Heart left ventricle (tissue), 16 donors: ENCODE data around the gene MTX1. TPM values are rescaled to one million over a fixed set of nuclear protein-coding genes. Genes with fewer than 3 reads are reported as not detected.

ENCODE experiments used
- ATAC-seq, 4 donors: fragments of 200-7000 bp; cut with Tn5 transposase; one replicate each; pipeline ENCODE4 v1.9.1; 2020 to 2022; ENCODE audit warnings: moderate library complexity in 4 of 4, mild to moderate bottlenecking in 3 of 4, moderate number of reproducible peaks in 1 of 4
- DNase-seq, 5 donors: peaks; one replicate each; pipeline ENCODE4 v3.0.0-alpha.2; 2020
- H3K27ac ChIP-seq, 12 donors: fragments of 200-600 bp; sonication (generic) in 4 of 12; one replicate each; pipeline versions ENCODE4 v1.5.0 to v1.8.0; 2016 to 2022; ENCODE audit warnings: mild to moderate bottlenecking in 2 of 12
- H3K27me3 ChIP-seq, 9 donors: fragments of 200-600 bp; sonication (generic) in 2 of 9; one replicate each; pipeline versions ENCODE4 v1.5.1 to v1.8.0; 2016 to 2022; ENCODE audit warnings: mild to moderate bottlenecking in 3 of 9
- H3K36me3 ChIP-seq, 9 donors: fragments of 200-600 bp; sonication (generic) in 2 of 9; one replicate each; pipeline versions ENCODE4 v1.5.0 to v1.8.0; 2018 to 2022; ENCODE audit warnings: mild to moderate bottlenecking in 2 of 9
- H3K4me1 ChIP-seq, 12 donors: fragments of 200-600 bp; sonication (generic) in 4 of 12; one replicate each; pipeline versions ENCODE4 v1.5.0 to v1.8.0; 2016 to 2022; ENCODE audit warnings: mild to moderate bottlenecking in 3 of 12
- H3K4me3 ChIP-seq, 12 donors: fragments of 200-600 bp; sonication (generic) in 4 of 12; one replicate each; pipeline versions ENCODE4 v1.5.0 to v1.8.0; 2017 to 2022; ENCODE audit warnings: mild to moderate bottlenecking in 9 of 12, moderate library complexity in 4 of 12
- H3K9me3 ChIP-seq, 12 donors: fragments of 200-600 bp; sonication (generic) in 4 of 12; one replicate each; pipeline versions ENCODE4 v1.5.0 to v1.8.0; 2016 to 2022; ENCODE audit warnings: mild to moderate bottlenecking in 1 of 12
- POLR2A ChIP-seq, 2 donors: fragments of 450-650 bp; IDR thresholded peaks; one replicate each; pipeline ENCODE4 v1.6.1; 2017; ENCODE audit warnings: antibody characterized with exemption in 2 of 2, mild to moderate bottlenecking in 2 of 2, moderate library complexity in 2 of 2
- WGBS, 4 donors: extraction: QIAGEN DNeasy Blood & Tissue Kit in 2 of 4; methylation state at CpG; one replicate each; pipeline versions ENCODE4 v1.1.5 to v1.1.7; 2013 to 2018; 5-methylcytosine and 5-hydroxymethylcytosine counted together
- intact Hi-C, 10 donors: fragments of 100-400 bp; cut with DNase I; formaldehyde crosslinking; loops; one replicate each; pipeline versions ENCODE4 v1.11.1 to v1.14.2; 2022
- polyA plus RNA-seq, 2 donors: library from polyadenylated mRNA; stranded (reverse); fragments of 200-250 nt; gene quantifications; one replicate each; pipeline ENCODE4 v1.2.3, GENCODE V29; 2013
- total RNA-seq, 9 donors: library from RNA; depleted of rRNA in 2 of 9; stranded (reverse); fragments of >200 nt in 2 of 9; fragmentation: NEBNext Ultra II Directional in 3 of 9; extraction: Animal tissue kit (Norgen Biotek cat#: 25700) in 3 of 9; gene quantifications; one replicate each; pipeline versions ENCODE4 v1.1.0 to v1.2.4, GENCODE V29; 2016 to 2023
- TF ChIP-seq, protein P1 (sequence below), 12 donors: fragments of 200-600 bp; sonication (generic) in 4 of 12; IDR thresholded peaks; one replicate each; pipeline versions ENCODE4 v1.5.0 to v1.8.0; 2018 to 2022; ENCODE audit warnings: antibody characterized with exemption in 12 of 12, mild to moderate bottlenecking in 5 of 12
- donor health status: ischemic (EF 13 %, LVEDD 7.1; RV severe dilation, severe dysfunction).
- donor health status: healthy with polysubstance abuse.
- donor health status: DM: no; HTN: yes; CAD: no.
- donor health status: DM: no; HTN: no; CAD: no.
- donor health status: ischemic (EF 25% LVEDD 6.9; RV normal size, moderate dysfunction).
- donor health status: ischemic (EF 25% LVEDD 5.7; RV mildly dilated, moderate dysfunction).
- donor health status: healthy.
- donor health status: DM: yes; HTN: yes; CAD: no.
- donor health status: ischemic (EF 35%, LVEDD 5.7; RV mildly dilated, moderate dysfunction).
- donor health status: nonischemic (EF 11% LVEDD 7.7; RV severe dilation, severe dysfunction).
- donor health status: DM: yes; HTN: yes; CAD: no.
- donor health status: PGD.
- donor health status: ischemic (EF 29% LVEDD 5.4; RV normal size, mild dysfunction).
- donor health status: nonischemic (EF 23%, LVEDD 6.1; RV moderate dilation, normal function).

Gene MTX1
- total and polyA plus RNA-seq, 11 donors, result 14.1 to 37.1 (median 20.2) TPM

DNA sequence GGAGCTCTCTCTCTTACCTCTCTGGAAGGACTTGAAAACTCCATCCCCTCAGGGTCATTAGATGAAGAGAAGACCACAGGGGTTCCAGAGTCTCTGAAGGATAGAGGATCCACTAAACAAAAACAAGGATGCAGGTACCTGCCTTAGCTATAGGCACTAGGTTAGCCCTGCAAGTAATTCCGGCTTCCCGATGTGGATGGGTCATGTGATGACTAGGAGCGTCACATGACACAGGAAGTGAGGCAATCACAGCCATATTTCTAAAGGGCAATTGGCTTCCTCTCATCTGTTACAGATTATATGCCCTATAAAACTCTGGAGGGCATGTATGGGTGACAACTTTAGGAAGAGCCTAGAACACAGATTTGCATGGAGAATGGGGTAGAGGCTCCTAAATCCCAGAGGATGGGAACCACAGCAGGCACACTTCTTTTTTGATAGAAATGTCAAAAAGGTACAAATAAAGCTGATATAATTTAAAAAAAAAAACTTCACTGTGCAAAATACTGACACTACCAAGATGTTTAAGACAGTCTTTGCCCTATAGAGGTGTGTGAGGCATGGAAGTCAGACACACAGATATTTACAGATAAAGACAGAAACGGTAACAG lies 32.7 kb downstream of the MTX1 start:
- TF ChIP-seq POLR2A (IDR thresholded peaks at IDR 0.05), result no peak
- TF ChIP-seq, protein P1, sequence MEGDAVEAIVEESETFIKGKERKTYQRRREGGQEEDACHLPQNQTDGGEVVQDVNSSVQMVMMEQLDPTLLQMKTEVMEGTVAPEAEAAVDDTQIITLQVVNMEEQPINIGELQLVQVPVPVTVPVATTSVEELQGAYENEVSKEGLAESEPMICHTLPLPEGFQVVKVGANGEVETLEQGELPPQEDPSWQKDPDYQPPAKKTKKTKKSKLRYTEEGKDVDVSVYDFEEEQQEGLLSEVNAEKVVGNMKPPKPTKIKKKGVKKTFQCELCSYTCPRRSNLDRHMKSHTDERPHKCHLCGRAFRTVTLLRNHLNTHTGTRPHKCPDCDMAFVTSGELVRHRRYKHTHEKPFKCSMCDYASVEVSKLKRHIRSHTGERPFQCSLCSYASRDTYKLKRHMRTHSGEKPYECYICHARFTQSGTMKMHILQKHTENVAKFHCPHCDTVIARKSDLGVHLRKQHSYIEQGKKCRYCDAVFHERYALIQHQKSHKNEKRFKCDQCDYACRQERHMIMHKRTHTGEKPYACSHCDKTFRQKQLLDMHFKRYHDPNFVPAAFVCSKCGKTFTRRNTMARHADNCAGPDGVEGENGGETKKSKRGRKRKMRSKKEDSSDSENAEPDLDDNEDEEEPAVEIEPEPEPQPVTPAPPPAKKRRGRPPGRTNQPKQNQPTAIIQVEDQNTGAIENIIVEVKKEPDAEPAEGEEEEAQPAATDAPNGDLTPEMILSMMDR (IDR thresholded peaks at IDR 0.05), result no peak
- H3K27me3 ChIP-seq, result peaks cover 0 to 4% (median 0%) of the 10 kb centered on the region in 9 donors
- peaks cover 0 to 33% (median 24%) of the 10 kb centered on the region in 9 donors for H3K36me3 ChIP-seq
- DNase-seq (peak in 4 of 5 donors; percentile 61 to 76 (median 73)), ATAC-seq (peak in 3 of 4 donors; percentile 37 to 50 (median 40))
- intact Hi-C loops, result loop anchor here in 4 of 10 donors (5.0 kb wide), 1 partner anchor 34 kb away; the partner anchor contains the start of genes MTX1 (in 4 of the 4) and THBS3 (in 4 of the 4)
- H3K9me3 ChIP-seq, result no peaks in the 10 kb centered on the region
- H3K4me3 ChIP-seq, result peak overlapping the region in 11 of 12 donors; percentile 14 to 61 (median 49)
- 19 to 24% (median 20%) methylated on average over 3 to 4 of the region's 4 CpGs for WGBS, 4 donors
- peak overlapping the region in 6 of 12 donors; percentile 6 to 69 (median 26) for H3K27ac ChIP-seq
- peaks cover 0 to 41% (median 22%) of the 10 kb centered on the region in 12 donors for H3K4me1 ChIP-seq

DNA sequence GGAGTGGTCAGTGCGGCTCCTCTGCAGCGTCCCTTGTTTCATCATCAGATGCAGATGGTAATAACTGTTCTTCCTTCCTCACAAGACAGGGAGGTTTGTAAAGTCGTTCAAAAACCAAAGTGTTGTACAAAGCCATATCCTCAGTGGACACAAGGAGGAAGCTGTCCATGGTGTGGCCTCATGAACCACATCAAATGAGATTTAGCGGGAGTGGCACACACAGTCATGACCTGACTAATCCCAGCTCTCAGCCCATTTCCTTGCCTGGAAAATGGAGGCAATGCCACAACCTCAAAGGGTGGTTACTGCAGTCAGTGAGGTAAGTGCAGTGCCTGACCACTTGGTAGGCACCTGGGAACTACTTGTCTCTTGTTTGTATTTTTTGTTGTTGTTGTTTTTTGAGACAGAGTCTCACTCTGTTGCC lies 33.4 kb downstream of the MTX1 start:
- peaks cover 0 to 31% (median 17%) of the 10 kb centered on the region in 9 donors for H3K36me3 ChIP-seq
- H3K4me1 ChIP-seq, result peaks cover 0 to 41% (median 22%) of the 10 kb centered on the region in 12 donors
- WGBS, 4 donors, result 59 to 75% (median 72%) methylated on average over 4 of the region's 4 CpGs
- no peaks in the 10 kb centered on the region for H3K9me3 ChIP-seq
- DNase-seq (no peak), ATAC-seq (peak in 1 of 4 donors; percentile 6)
- TF ChIP-seq, protein P1 (IDR thresholded peaks at IDR 0.05), result no peak
- no peak for TF ChIP-seq POLR2A (IDR thresholded peaks at IDR 0.05)
- peak overlapping the region in 2 of 12 donors; percentile 6 to 69 for H3K27ac ChIP-seq
- no peak overlapping the region for H3K4me3 ChIP-seq
- H3K27me3 ChIP-seq, result peaks cover 0 to 4% (median 0%) of the 10 kb centered on the region in 9 donors
- intact Hi-C loops, result loop anchor here in 4 of 10 donors (5.0 kb wide), 1 partner anchor 35 kb away; the partner anchor contains the start of genes MTX1 (in 4 of the 4) and THBS3 (in 4 of the 4)

DNA sequence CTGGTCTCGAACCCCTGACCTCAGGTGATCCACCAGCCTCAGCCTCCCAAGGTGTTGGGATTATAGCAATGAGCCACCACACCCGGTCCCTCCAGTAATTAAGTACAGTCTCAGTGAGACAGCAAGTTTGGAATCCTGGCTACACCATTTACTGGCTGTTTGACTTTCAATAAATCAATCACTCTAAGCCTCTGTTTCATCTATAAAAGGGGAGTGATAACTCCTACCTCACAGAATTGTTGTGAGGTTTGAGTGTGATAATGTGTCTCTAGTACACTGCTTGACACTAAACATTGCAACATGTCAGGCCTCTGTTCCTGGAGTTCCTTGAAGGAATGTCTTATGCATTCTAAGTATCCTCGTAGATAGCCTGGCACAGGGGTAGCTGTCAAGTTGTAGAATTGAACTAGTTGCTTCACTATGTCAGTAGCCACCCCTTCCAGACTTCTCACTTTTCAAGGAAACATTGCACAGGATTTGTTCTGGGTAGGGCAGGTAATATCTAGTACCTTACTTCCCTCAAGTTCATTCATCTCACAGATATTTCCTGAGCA lies 34.4 kb downstream of the MTX1 start:
- 83 to 93% (median 91%) methylated on average over 3 of the region's 3 CpGs for WGBS, 4 donors
- peaks cover 0 to 41% (median 22%) of the 10 kb centered on the region in 12 donors for H3K4me1 ChIP-seq
- H3K4me3 ChIP-seq, result peak overlapping the region in 7 of 12 donors; percentile 65 to 77 (median 67)

More for the DNA sequence above, 34.4 kb downstream of the MTX1 start:
- Histone ChIP-seq H3K36me3 (peaks cover 0 to 29% (median 12%) of the 10 kb centered on the region in 9 donors), H3K27ac (peak overlapping the region in 8 of 12 donors; percentile 86 to 97 (median 91)), H3K27me3 (peaks cover 0 to 4% (median 0%) of the 10 kb centered on the region in 9 donors), H3K9me3 (no peaks in the 10 kb centered on the region)
- intact Hi-C loops, result loop anchor here in 4 of 10 donors (5.0 kb wide), 1 partner anchor 36 kb away; the partner anchor contains the start of genes MTX1 (in 4 of the 4) and THBS3 (in 4 of the 4)
- no peak for ATAC-seq
- no peak for DNase-seq
- no peak for TF ChIP-seq POLR2A (IDR thresholded peaks at IDR 0.05)
- TF ChIP-seq, protein P1 (IDR thresholded peaks at IDR 0.05), result no peak
